ENCODE results near the gene KDM1B.

KDM1B gene

GRCh38 chr6:18261877-18262276, 106.7 kb downstream of the KDM1B start:
- DNase-seq (ENCODE audit: low read depth) = no peak

DNA sequence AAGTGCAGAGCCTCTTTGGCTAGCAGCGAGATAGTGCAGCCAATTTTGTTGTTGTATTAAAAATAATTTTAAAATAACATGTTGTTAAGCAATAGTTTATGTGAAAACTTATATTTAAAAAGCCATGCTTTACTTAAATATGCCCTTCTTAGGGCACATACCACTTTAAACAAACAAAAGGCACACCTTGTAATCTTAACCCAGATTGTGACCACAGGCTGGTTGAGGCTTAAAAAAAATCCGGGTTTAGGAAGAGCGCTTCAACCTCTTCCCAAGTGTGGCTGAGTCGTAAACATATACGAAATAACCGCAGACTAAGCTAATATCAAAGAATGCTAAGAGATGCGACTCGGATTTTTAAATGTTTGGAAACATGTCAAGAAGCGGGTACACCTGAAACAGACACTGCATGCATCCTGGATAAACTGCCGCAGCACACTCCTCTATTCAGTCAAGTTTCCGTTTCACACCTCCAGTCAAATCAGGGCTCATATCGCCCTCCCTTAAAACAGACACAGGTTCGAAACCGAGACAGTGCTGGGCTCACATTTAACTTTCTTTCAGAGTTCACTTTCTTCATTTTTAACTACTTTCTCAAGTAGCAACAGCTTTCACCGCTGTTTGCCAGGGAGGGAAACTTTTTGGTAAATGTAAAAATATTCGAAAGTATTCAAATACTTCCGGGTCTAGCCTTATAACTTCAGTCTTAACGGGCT, 107.6 kb downstream of the KDM1B start:
- peak; percentile 52 for DNase-seq (ENCODE audit: low read depth)

DNA sequence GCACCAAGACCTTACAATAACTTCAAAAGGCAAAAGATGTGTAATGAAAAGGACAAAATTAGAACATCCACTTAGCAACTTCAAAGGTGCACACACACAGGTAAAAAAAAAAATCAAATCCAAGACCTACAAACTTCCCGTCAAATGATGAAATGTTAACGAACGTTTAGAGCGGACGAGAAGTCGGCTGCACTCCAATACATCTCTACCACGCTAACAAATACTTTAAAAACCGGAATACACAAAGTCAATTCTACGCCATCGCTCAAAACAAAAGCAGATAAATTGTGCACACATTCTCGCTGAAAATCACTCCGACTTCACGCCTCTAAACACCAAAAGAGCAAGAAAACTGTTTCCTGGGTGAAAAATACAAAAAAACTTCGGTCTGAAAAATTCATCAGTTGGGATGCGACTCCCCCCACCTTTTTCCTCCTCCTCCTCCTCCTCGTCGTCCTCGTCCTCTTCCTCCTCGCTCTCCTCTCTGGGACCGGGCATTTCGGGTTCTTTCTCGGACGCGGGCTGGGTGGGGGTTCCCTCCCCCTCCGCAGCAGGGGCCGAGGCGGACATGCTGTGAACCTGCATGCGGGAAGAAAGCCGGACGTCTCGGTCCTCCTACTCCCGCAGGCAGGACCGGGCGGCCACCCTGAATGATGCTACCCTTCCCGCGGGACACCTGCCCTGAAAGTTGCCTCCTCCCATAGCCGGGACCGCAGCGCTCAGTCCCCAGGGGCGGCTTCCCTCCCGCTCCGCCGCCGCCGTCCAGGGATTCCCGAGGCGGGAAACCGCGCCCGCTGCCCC, 108.4 kb downstream of the KDM1B start:
- peak; percentile 43 for DNase-seq (ENCODE audit: low read depth)

GRCh38 chr6:18264219-18264922, 109.1 kb downstream of the KDM1B start, which contains the start of gene DEK:
Gene DEK (minus strand): TSS chr6:18264530. CDS start chr6:18263987, 543 bp downstream.
- DNase-seq (ENCODE audit: low read depth) = peak; percentile 91

GRCh38 chr6:18264923-18265377, 109.7 kb downstream of the KDM1B start:
- no peak for DNase-seq (ENCODE audit: low read depth)

GRCh38 chr6:18265787-18266522, 110.7 kb downstream of the KDM1B start:
- no peak for DNase-seq (ENCODE audit: low read depth)

DNA sequence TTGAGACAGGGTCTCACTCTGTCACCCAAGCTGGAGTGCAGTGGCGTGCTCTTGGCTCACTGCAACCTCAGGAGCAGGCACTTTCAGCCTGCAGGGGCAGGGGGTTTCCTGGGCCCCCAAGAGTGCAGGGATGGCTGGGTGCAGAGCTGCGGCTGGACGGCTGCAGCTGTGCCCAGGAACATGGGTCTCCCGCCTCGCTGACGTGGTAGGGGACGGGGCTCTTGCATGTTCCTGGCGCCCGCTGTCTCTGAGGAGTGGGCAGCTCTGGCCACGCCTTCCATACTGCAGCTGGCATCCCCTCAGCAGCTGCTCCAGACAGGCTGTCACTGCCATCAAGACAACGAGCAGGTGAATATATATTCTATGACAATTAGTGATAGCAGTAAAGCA, 111.3 kb downstream of the KDM1B start:
- DNase-seq (ENCODE audit: low read depth) = no peak

GRCh38 chr6:18268066-18268465, 112.8 kb downstream of the KDM1B start:
- DNase-seq (ENCODE audit: low read depth) = no peak

- DNase-seq (ENCODE audit: low read depth) = peak; percentile 80
Measured at GRCh38 chr6:18269253-18269652, 114.0 kb downstream of the KDM1B start.

DNA sequence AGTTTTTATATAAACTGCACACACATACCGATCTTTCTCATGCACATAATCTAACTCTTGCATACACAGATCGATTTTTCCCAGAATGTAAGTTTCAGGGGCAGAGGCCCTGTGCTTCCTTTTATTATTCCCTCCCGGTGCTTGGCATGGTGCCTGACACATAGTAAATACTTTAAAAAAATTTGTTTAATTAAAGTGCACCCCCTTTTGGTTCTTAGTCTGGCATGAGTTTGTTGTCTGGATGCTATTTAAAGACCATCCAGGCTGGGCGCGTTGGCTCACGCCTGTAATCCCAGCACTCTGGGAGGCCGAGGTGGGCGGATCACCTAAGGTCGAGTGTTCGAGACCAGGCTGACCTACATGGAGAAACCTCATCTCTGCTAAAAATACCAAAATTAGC, 114.5 kb downstream of the KDM1B start:
- no peak for DNase-seq (ENCODE audit: low read depth)

DNA sequence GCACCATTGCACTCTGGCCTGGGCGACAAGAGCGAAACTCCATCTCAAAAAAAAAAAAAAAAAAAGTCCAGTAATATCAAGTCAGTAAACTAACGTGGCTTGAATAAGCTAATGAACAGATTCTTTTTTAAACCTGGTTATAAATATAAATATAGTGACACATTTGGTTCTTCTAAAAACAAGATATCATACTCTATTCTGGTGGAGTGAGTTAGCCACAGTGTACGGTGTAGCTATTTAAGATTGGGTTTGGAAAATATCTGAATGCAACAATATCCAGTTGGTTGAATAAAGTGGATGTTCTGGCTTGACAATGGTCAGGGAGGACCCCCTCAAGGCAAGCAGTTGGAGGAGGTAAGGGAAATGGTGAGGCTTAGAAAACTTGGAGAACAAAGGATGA, 115.0 kb downstream of the KDM1B start:
- no peak for DNase-seq (ENCODE audit: low read depth)
